GM12874 (cell line): ENCODE measurements around the gene DNAJC8.

Source experiments
- TF ChIP-seq, protein P1 (sequence below): IDR thresholded peaks from 2 replicates; pipeline ENCODE4 v1.5.1; 2011; ENCODE audit warnings: low read depth, mild to moderate bottlenecking, control low read depth, low read length, moderate library complexity; ENCODE audit not compliant: insufficient read depth

The DNAJC8 gene

DNA sequence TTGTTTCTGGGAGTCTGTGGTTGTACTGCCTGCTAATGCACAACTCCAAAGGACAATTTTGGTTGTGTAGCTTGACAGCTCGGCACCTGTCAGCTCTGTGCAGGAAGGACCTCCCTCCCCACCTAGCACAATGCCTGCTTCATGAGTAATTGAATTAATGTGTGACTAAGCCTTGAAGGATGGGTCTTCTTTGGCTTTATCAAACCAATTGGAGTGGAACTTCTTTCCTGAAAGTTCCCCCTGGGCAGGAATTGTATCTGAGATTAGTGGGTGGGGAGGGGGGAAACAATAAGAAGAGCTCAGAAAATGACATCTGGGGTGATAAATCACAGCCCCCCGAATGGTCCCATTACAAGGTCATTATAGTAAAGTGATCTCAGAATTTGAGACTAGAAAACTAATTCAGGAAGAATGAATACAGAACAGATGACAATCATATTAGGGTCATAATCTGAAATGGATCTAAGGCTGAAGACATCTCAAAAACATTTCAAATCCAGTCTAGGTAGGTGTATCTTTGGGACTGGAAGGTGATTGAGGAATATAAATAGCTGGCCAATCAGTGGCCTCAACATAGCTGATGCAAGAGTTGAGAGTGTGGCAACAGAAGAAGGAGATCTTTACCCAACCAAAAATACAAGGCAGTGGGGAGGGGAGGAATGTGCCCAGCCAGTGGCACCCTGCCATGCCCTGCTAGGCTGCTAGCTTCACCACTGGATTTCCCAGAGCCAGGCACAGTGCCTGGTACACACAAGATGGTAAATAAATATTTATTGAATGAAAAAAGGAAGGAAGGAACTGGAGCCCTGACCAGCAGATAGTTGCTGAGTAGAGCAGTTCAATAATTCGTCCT lies 16.4 kb upstream of the DNAJC8 start:
- TF ChIP-seq, protein P1, sequence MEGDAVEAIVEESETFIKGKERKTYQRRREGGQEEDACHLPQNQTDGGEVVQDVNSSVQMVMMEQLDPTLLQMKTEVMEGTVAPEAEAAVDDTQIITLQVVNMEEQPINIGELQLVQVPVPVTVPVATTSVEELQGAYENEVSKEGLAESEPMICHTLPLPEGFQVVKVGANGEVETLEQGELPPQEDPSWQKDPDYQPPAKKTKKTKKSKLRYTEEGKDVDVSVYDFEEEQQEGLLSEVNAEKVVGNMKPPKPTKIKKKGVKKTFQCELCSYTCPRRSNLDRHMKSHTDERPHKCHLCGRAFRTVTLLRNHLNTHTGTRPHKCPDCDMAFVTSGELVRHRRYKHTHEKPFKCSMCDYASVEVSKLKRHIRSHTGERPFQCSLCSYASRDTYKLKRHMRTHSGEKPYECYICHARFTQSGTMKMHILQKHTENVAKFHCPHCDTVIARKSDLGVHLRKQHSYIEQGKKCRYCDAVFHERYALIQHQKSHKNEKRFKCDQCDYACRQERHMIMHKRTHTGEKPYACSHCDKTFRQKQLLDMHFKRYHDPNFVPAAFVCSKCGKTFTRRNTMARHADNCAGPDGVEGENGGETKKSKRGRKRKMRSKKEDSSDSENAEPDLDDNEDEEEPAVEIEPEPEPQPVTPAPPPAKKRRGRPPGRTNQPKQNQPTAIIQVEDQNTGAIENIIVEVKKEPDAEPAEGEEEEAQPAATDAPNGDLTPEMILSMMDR: no peak

DNA sequence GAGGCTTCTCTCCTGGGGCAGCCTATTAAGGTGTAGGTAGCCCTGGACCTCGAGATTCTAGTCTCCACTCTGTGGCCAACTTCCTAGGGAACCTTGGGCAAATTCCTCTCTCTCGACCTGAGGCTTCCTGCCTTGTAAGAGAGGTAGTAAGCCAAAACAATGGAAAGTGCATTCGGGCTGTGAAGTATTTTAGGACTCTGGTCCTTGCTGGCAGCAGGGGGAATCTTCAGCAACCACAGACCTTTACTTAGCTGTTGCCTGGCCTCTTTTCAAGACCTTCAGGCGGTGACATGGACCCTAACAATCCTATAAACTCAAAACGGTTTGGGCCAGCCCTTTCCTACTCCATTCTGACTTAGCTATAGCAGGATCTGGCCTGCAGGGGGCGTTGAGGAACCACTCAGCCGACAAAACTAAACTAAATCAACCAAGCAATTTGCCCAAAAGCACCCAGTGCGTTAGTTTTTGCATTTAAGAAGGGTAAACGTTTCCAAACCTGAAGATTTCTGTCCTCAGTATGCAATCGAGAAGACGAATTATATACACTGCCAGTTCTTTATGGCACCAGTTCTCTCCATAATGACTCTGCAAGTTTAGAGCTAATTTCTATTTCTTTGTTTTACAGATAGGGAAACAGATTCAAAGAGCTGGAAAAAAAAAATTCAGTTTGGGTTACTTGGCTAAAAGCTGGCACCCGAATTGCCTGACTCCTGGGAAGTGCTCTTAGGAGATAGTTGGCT lies 15.6 kb upstream of the DNAJC8 start:
- TF ChIP-seq, protein P1: peak; percentile 86

DNA sequence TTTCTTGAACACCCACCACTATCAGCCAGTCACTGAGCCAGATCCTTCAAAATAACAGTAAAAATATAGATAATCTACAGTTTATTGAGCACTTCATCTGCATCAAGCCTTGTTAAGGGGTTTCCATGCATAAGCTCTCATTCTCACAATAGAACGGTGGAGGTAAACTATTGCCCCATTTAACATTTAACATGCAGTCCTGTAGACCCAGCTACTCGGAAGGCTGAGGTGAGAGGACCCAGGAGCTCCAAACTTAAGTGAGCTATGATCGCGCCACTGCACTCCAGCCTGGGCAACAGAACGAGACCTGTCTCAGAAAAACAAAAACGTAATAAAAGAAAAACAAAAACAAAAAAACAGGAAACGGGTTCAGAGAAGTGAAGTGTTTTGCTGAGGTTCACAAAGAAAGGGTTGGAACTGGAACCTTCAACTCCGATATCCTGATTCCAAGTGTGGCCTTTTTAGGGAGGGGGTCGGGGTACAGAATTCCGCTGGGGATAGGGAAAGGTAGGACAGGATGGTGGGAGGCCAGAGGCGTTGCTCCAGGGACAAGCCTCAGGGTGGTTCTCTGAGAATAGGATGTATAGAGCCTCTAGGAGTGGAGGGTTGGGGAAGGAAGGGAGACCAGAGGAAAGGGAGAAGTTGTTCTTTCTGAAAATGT lies 14.9 kb upstream of the DNAJC8 start:
- TF ChIP-seq, protein P1: no peak

DNA sequence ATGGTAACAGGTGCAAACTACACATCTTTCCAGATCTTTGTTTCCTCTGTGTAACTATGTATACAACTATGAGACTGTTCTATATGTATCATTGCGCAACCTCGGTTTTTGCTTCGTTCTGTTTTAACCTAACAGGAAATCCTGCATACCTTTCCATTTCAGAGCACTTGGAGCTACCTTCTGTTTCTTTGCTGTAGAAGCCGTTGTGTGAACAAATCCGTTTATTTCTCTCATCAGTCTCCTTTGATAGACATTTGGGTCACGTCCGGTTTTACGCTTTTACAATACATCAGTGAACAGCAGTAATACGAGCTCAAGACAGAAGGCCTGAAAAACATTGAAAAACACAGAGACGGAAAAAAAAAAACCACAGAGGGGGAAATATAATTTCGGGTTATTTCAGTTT lies 13.6 kb upstream of the DNAJC8 start:
- TF ChIP-seq, protein P1: no peak

DNA sequence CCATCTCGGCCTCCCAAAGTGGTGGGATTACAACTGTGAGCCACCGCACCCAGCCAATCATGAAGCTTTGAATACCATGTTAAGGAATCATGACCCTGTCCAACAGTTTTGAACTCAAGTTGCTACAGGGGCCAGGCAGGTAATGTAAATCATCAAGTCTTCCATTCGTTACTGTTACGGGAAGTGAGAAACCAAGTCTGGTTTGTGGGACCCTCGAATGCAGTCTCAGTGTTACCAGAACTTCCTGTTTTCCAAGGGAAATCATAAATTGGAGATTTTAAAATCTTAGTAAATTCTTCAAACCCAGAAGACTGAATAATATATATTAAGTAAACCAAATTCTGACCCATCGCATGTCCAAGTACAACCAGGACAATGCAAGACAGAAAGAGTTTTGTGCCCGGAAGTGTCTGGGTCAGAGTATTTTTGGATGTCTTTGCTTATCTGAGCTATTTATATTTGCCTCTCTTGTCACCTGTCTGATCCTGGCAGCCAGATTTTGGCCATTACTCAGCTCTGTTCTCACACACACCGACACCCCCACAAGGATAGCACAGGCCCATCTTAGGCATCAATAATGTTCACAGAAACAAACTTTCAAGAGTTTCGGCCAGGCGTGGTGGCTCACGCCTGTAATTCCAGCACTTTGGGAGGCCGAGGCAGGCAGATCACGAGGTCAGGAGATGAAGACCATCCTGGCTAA lies 11.9 kb upstream of the DNAJC8 start:
- TF ChIP-seq, protein P1: no peak

DNA sequence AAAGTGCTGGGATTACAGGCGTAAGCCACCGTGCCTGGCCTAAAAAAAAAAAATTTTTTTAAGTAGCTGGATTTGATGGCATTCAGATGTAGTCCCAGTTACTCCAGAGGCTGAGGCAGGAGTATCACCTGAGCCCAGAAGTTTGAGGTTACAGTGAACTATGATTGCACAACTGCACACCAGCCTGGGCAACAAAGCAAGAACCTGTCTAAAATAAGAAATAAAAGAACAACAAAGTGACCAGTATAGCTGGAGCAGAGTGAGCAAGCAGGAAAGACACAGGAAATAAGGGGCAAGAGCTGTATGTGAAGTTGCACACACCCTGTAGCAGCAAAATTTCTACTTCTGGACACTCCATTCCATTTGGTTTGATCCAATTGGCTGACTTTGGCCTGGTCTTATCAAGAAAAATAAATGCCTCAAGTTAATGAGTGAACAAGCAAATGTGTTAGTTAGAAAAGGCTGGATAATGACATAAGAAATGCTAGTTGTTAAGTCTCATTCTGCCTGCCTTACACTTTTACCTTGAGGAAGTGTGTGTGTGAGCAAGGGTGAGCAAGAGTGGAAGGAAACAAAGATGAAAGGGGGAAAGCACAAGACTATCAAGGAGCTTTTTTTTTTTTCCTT lies 11.0 kb upstream of the DNAJC8 start:
- TF ChIP-seq, protein P1: no peak
